Measurements from ENCODE around the gene HOTAIR.

The HOTAIR gene

GRCh38 chr12:53968214-53969127 is 6.3 kb downstream of the HOTAIR start:
- Mint-ChIP-seq H3K4me3 (peak overlapping the region in 2 of 3 experiments; percentile 45 to 77), H3K27me3 (ENCODE audit: low read depth) (peaks cover 100% of the 10 kb centered on the region), H3K4me1 (peaks cover 33% of the 10 kb centered on the region), H3K27ac (peak overlapping the region in 2 of 3 experiments; percentile 34 to 68), H3K36me3 (ENCODE audit: low read depth) (no peaks in the 10 kb centered on the region), H3K9me3 (no peaks in the 10 kb centered on the region)
- TF ChIP-seq CTCF (IDR thresholded peaks at IDR 0.05; ENCODE audit: unreplicated experiment in 3 of 3): no peak

- Mint-ChIP-seq H3K27ac (peak overlapping the region in 1 of 3 experiments; percentile 68), H3K27me3 (ENCODE audit: low read depth) (peaks cover 100% of the 10 kb centered on the region), H3K9me3 (no peaks in the 10 kb centered on the region), H3K4me1 (peaks cover 25% of the 10 kb centered on the region), H3K36me3 (ENCODE audit: low read depth) (no peaks in the 10 kb centered on the region), H3K4me3 (peak overlapping the region; percentile 30 to 77 (median 42))
- no peak for TF ChIP-seq CTCF (IDR thresholded peaks at IDR 0.05; ENCODE audit: unreplicated experiment in 3 of 3)
Measured at GRCh38 chr12:53967421-53967925, 7.3 kb downstream of the HOTAIR start.

- Mint-ChIP-seq H3K27ac (peak overlapping the region in 1 of 3 experiments; percentile 68), H3K36me3 (ENCODE audit: low read depth) (no peaks in the 10 kb centered on the region), H3K4me1 (peaks cover 25% of the 10 kb centered on the region), H3K9me3 (no peaks in the 10 kb centered on the region), H3K4me3 (peak overlapping the region; percentile 12 to 77 (median 73)), H3K27me3 (ENCODE audit: low read depth) (peaks cover 100% of the 10 kb centered on the region)
- TF ChIP-seq CTCF (IDR thresholded peaks at IDR 0.05; ENCODE audit: unreplicated experiment in 3 of 3): no peak
Measured at GRCh38 chr12:53966385-53967133, 8.2 kb downstream of the HOTAIR start.

GRCh38 chr12:53966085-53966384 is 8.7 kb downstream of the HOTAIR start:
- Mint-ChIP-seq H3K9me3 (no peaks in the 10 kb centered on the region), H3K4me1 (peaks cover 25% of the 10 kb centered on the region), H3K27ac (peak overlapping the region in 1 of 3 experiments; percentile 68), H3K4me3 (peak overlapping the region; percentile 12 to 77 (median 73)), H3K36me3 (ENCODE audit: low read depth) (no peaks in the 10 kb centered on the region), H3K27me3 (ENCODE audit: low read depth) (peaks cover 100% of the 10 kb centered on the region)
- no peak for TF ChIP-seq CTCF (IDR thresholded peaks at IDR 0.05; ENCODE audit: unreplicated experiment in 3 of 3)

- peak overlapping the region in 1 of 3 experiments; percentile 68 for H3K27ac Mint-ChIP-seq
- no peak for TF ChIP-seq CTCF (IDR thresholded peaks at IDR 0.05; ENCODE audit: unreplicated experiment in 3 of 3)
- H3K4me3 Mint-ChIP-seq: peak overlapping the region; percentile 14 to 77 (median 73)
- H3K27me3 Mint-ChIP-seq (ENCODE audit: low read depth): peaks cover 100% of the 10 kb centered on the region
- H3K9me3 Mint-ChIP-seq: no peaks in the 10 kb centered on the region
- peaks cover 25% of the 10 kb centered on the region for H3K4me1 Mint-ChIP-seq
- H3K36me3 Mint-ChIP-seq (ENCODE audit: low read depth): no peaks in the 10 kb centered on the region
Measured at GRCh38 chr12:53965281-53966084, 9.3 kb downstream of the HOTAIR start.
